Measurements from ENCODE around the gene FOXRED1. TPM values are rescaled to one million over a fixed set of nuclear protein-coding genes. Genes with fewer than 3 reads are reported as not detected.

The FOXRED1 gene
- polyA plus RNA-seq, 1 donor (not counting 4 experiments of a cell fraction or from before 2014, with no cell fraction given): 20.8 TPM

DNA sequence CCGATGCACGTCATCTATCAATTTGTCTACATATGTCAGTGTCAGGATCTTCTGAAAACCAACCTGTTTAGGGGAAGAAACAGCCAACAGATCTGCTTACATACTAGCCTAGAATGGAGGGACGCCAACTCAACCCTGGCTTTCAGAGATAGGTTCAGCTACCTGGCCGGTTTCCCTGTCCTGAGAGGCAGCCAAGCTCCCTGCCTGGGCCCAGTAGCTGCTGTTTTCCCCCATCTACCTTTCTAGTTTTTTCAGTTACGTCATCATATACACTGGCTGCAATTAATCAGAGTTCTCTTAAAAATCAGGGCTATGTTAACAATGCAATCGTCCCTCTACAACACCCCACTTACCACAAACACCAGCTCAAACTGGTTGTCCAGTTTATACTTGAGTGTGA is 1.3 kb upstream of the FOXRED1 start:
- dilution Hi-C loops (cut with MboI; ENCODE audit: extremely low pct_ligation_motif_present, low sequenced_read_pairs): no loop called here
- Histone ChIP-seq H3K9ac (ENCODE audit: control insufficient read depth, extremely low read depth, insufficient read depth, low read length) (peak overlapping the region; percentile 98), H3K9me1 (ENCODE audit: control insufficient read depth, extremely low read depth, insufficient read depth, low read length) (no peaks in the 10 kb centered on the region), H3K4me3 (ENCODE audit: control insufficient read depth in 2 of 3, extremely low read depth in 1 of 3, insufficient read depth in 2 of 3, low read depth in 1 of 3, low read length in 3 of 3) (peak overlapping the region; percentile 74 to 86 (median 85)), H3K9me3 (ENCODE audit: control insufficient read depth, low read depth, low read length) (no peaks in the 10 kb centered on the region), H3K4me1 (ENCODE audit: control insufficient read depth, extremely low read depth, insufficient read depth, low read length) (peaks cover 8% of the 10 kb centered on the region), H3K27me3 (ENCODE audit: control insufficient read depth, extremely low read depth, insufficient read depth, low read length) (no peaks in the 10 kb centered on the region), H3K27ac (ENCODE audit: control insufficient read depth, insufficient read depth, low read length) (peak overlapping the region; percentile 89), H3K4me2 (ENCODE audit: control insufficient read depth, extremely low read depth, insufficient read depth, low read depth, low read length) (peak overlapping the region; percentile 75), H3K79me2 (ENCODE audit: control insufficient read depth, insufficient read depth, low read length) (peaks cover 43% of the 10 kb centered on the region), H3K36me3 (ENCODE audit: control insufficient read depth in 2 of 2, extremely low read depth in 1 of 2, insufficient read depth in 2 of 2, low read length in 2 of 2) (peaks cover 40 to 44% of the 10 kb centered on the region in 2 experiments), H2AFZ (ENCODE audit: control insufficient read depth, low read length) (no peak overlapping the region), H4K20me1 (ENCODE audit: control insufficient read depth, extremely low read depth, insufficient read depth, low read length) (no peaks in the 10 kb centered on the region)
- no peak for DNase-seq (ENCODE audit: low read depth, low spot score)
- no peak for TF ChIP-seq EZH2 (IDR thresholded peaks at IDR 0.05; ENCODE audit: low read length)
- TF ChIP-seq, protein P1, sequence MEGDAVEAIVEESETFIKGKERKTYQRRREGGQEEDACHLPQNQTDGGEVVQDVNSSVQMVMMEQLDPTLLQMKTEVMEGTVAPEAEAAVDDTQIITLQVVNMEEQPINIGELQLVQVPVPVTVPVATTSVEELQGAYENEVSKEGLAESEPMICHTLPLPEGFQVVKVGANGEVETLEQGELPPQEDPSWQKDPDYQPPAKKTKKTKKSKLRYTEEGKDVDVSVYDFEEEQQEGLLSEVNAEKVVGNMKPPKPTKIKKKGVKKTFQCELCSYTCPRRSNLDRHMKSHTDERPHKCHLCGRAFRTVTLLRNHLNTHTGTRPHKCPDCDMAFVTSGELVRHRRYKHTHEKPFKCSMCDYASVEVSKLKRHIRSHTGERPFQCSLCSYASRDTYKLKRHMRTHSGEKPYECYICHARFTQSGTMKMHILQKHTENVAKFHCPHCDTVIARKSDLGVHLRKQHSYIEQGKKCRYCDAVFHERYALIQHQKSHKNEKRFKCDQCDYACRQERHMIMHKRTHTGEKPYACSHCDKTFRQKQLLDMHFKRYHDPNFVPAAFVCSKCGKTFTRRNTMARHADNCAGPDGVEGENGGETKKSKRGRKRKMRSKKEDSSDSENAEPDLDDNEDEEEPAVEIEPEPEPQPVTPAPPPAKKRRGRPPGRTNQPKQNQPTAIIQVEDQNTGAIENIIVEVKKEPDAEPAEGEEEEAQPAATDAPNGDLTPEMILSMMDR (optimal IDR thresholded peaks at IDR 0.05 in 1 of 3, IDR thresholded peaks at IDR 0.05 in 1 of 3, conservative IDR thresholded peaks at IDR 0.05 in 1 of 3; ENCODE audit: extremely low read depth in 1 of 3, insufficient read depth in 2 of 3, low read length in 3 of 3): no peak
- FAIRE-seq: no peak

DNA sequence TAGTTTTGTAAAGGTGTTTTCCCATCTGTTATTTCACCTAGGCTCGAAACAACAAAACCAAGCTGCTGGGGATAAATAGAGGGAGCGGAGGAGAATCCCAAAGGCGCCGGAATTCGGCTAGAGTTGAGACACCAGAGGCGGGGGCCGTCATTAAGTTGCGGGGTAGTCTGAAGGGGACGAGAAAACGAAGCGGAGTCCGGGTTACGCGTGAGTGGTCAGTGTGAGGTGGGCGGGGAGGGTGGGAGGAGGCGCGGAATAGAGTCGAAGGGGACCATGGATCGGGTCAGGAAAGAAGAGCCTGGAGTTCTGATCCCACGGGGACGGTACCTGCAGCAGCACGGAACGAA is 620 bp upstream of the FOXRED1 start:
- Histone ChIP-seq H3K9me3 (ENCODE audit: control insufficient read depth, low read depth, low read length) (no peaks in the 10 kb centered on the region), H3K9me1 (ENCODE audit: control insufficient read depth, extremely low read depth, insufficient read depth, low read length) (no peaks in the 10 kb centered on the region), H3K4me2 (ENCODE audit: control insufficient read depth, extremely low read depth, insufficient read depth, low read depth, low read length) (peak overlapping the region; percentile 75), H3K9ac (ENCODE audit: control insufficient read depth, extremely low read depth, insufficient read depth, low read length) (peak overlapping the region; percentile 98), H2AFZ (ENCODE audit: control insufficient read depth, low read length) (peak overlapping the region; percentile 95), H3K36me3 (ENCODE audit: control insufficient read depth in 2 of 2, extremely low read depth in 1 of 2, insufficient read depth in 2 of 2, low read length in 2 of 2) (peaks cover 38 to 43% of the 10 kb centered on the region in 2 experiments), H3K27ac (ENCODE audit: control insufficient read depth, insufficient read depth, low read length) (peak overlapping the region; percentile 89), H4K20me1 (ENCODE audit: control insufficient read depth, extremely low read depth, insufficient read depth, low read length) (no peaks in the 10 kb centered on the region), H3K79me2 (ENCODE audit: control insufficient read depth, insufficient read depth, low read length) (peaks cover 43% of the 10 kb centered on the region), H3K27me3 (ENCODE audit: control insufficient read depth, extremely low read depth, insufficient read depth, low read length) (no peaks in the 10 kb centered on the region), H3K4me1 (ENCODE audit: control insufficient read depth, extremely low read depth, insufficient read depth, low read length) (peaks cover 8% of the 10 kb centered on the region), H3K4me3 (ENCODE audit: control insufficient read depth in 2 of 3, extremely low read depth in 1 of 3, insufficient read depth in 2 of 3, low read depth in 1 of 3, low read length in 3 of 3) (peak overlapping the region; percentile 74 to 86 (median 85))
- DNase-seq (ENCODE audit: low read depth, low spot score) (no peak), FAIRE-seq (no peak)
- dilution Hi-C loops (cut with MboI; ENCODE audit: extremely low pct_ligation_motif_present, low sequenced_read_pairs): no loop called here
- no peak for TF ChIP-seq EZH2 (IDR thresholded peaks at IDR 0.05; ENCODE audit: low read length)
- TF ChIP-seq, protein P1 (optimal IDR thresholded peaks at IDR 0.05 in 1 of 3, IDR thresholded peaks at IDR 0.05 in 1 of 3, conservative IDR thresholded peaks at IDR 0.05 in 1 of 3; ENCODE audit: extremely low read depth in 1 of 3, insufficient read depth in 2 of 3, low read length in 3 of 3): no peak

Data from keratinocyte (primary cell).